IMR-90 (cell line): Measurements from ENCODE around the gene CDH12. TPM values are rescaled to one million over a fixed set of nuclear protein-coding genes. Genes with fewer than 3 reads are reported as not detected.

Experiments used
- ATAC-seq: fragments of 200-7000 bp; cut with Tn5 transposase; 2 replicates; pipeline ENCODE4 v1.9.1; 2020; ENCODE audit warnings: low read depth, mild to moderate bottlenecking, moderate library complexity
- BruUV-seq: library from RNA; stranded (reverse); fragments of 400-500 nt; replicated peaks from 2 replicates; lab custom pipeline; 2021; lab: Mats Ljungman, UMichigan
- CTCF ChIA-PET: fragments of 300-600 bp; formaldehyde crosslinking; extraction: SDS; loops from one replicate; lab custom pipeline; 2021; ENCODE audit warnings: antibody characterized with exemption; lab: Yijun Ruan, JAX
- POLR2A ChIA-PET: fragments of 300-600 bp; sonication (Branson Sonifier 250); formaldehyde crosslinking; loops from one replicate; lab custom pipeline; 2022; ENCODE audit warnings: antibody characterized with exemption; ENCODE audit not compliant: unreplicated experiment; lab: Charles Lee
- DNase-seq: peaks from one replicate; pipeline ENCODE4 v3.0.0; 2013
- H2AFZ ChIP-seq: replicated peaks from 2 replicates; pipeline ENCODE3; 2013; ENCODE audit warnings: low read length, mild to moderate bottlenecking; ENCODE audit not compliant: poor library complexity
- H2AK5ac ChIP-seq: 2 replicates; pipeline ENCODE4 v1.6.1; 2013; ENCODE audit warnings: low read depth, low read length, inconsistent platforms
- H2AK9ac ChIP-seq: replicated peaks from 2 replicates; pipeline ENCODE3; 2013; ENCODE audit warnings: mild to moderate bottlenecking, low read depth, low read length, moderate library complexity; ENCODE audit not compliant: poor library complexity
- H2BK120ac ChIP-seq: 2 replicates; pipeline ENCODE4 v1.6.1; 2013; ENCODE audit warnings: low read depth, low read length, inconsistent platforms
- H2BK15ac ChIP-seq: 3 replicates; pipeline ENCODE4 v1.6.1; 2013; ENCODE audit warnings: low read depth, low read length, inconsistent platforms
- H2BK20ac ChIP-seq: 2 replicates; pipeline ENCODE4 v1.6.1; 2013; ENCODE audit warnings: low read depth, mild to moderate bottlenecking, inconsistent platforms, low read length, moderate library complexity
- H2BK5ac ChIP-seq: 2 replicates; pipeline ENCODE4 v1.6.1; 2013; ENCODE audit warnings: mild to moderate bottlenecking, low read depth, low read length, inconsistent platforms; ENCODE audit not compliant: poor library complexity, severe bottlenecking
- H3K14ac ChIP-seq: replicated peaks from 2 replicates; pipeline ENCODE4 v1.6.1; 2013; ENCODE audit warnings: low read depth, low read length, inconsistent platforms
- H3K18ac ChIP-seq: 2 replicates; pipeline ENCODE4 v1.6.1; 2013; ENCODE audit warnings: low read depth, low read length, control low read depth
- H3K23ac ChIP-seq: 2 replicates; pipeline ENCODE4 v1.6.1; 2013; ENCODE audit warnings: low read depth, low read length, inconsistent platforms
- H3K27ac ChIP-seq: 2 replicates; pipeline ENCODE4 v1.5.1; 2013; ENCODE audit warnings: mild to moderate bottlenecking, control low read depth, low read length; ENCODE audit not compliant: insufficient read depth
- H3K27me3 ChIP-seq: 2 replicates; pipeline ENCODE4 v1.6.1; 2013; ENCODE audit warnings: low read length; ENCODE audit not compliant: control insufficient read depth, insufficient read depth
- H3K36me3 ChIP-seq: 2 replicates; pipeline ENCODE4 v1.6.1; 2013; ENCODE audit warnings: low read length, mixed read lengths; ENCODE audit not compliant: control insufficient read depth, insufficient read depth
- H3K4ac ChIP-seq: 2 replicates; pipeline ENCODE4 v1.6.1; 2013; ENCODE audit warnings: low read depth, low read length, inconsistent platforms
- H3K4me1 ChIP-seq: 2 replicates; pipeline ENCODE4 v1.6.1; 2013; ENCODE audit warnings: low read length, mixed read lengths; ENCODE audit not compliant: control insufficient read depth, insufficient read depth
- H3K4me2 ChIP-seq: 2 replicates; pipeline ENCODE4 v1.6.1; 2013; ENCODE audit warnings: low read depth, mild to moderate bottlenecking, control low read depth, low read length, moderate library complexity
- H3K4me3 ChIP-seq: 2 replicates; pipeline ENCODE4 v1.5.1; 2013; ENCODE audit warnings: low read depth, mild to moderate bottlenecking, control low read depth, low read length, moderate library complexity; ENCODE audit not compliant: insufficient read depth
- H3K56ac ChIP-seq: 2 replicates; pipeline ENCODE4 v1.6.1; 2013; ENCODE audit warnings: low read length, inconsistent platforms; ENCODE audit not compliant: insufficient read depth; ENCODE audit errors: extremely low read depth
- H3K79me1 ChIP-seq, 2 experiments: 2 replicates each; pipeline ENCODE4 v1.6.1; 2013; ENCODE audit warnings: low read length in 2 of 2, inconsistent platforms in 1 of 2, low read depth in 1 of 2
- H3K9ac ChIP-seq: 2 replicates; pipeline ENCODE4 v1.6.1; 2013; ENCODE audit warnings: low read depth, low read length, control low read depth
- H3K9me1 ChIP-seq: 2 replicates; pipeline ENCODE4 v1.6.1; 2013; ENCODE audit warnings: low read length, inconsistent platforms; ENCODE audit not compliant: insufficient read depth
- H3K9me3 ChIP-seq: 2 replicates; pipeline ENCODE4 v1.6.1; 2013; ENCODE audit warnings: low read length; ENCODE audit not compliant: control insufficient read depth, insufficient read depth
- H4K20me1 ChIP-seq: 2 replicates; pipeline ENCODE4 v1.6.1; 2013; ENCODE audit warnings: low read length, inconsistent platforms; ENCODE audit not compliant: insufficient read depth
- H4K5ac ChIP-seq: 2 replicates; pipeline ENCODE4 v1.6.1; 2013; ENCODE audit warnings: mild to moderate bottlenecking, low read depth, low read length, control low read depth
- H4K8ac ChIP-seq, 2 experiments: 2 replicates each; pipeline ENCODE4 v1.6.1; 2013; ENCODE audit warnings: low read depth in 2 of 2, low read length in 2 of 2, control low read depth in 1 of 2, inconsistent platforms in 1 of 2
- H4K91ac ChIP-seq: 2 replicates; pipeline ENCODE4 v1.6.1; 2013; ENCODE audit warnings: low read depth, low read length, inconsistent platforms; ENCODE audit not compliant: insufficient read depth
- FOS ChIP-seq: fragments of 150-350 bp; IDR thresholded peaks from 2 replicates; pipeline ENCODE4 v1.6.1; 2016; ENCODE audit warnings: low read depth, low read length
- POLR2A ChIP-seq: IDR thresholded peaks from 2 replicates; pipeline ENCODE4 v1.6.1; 2012; ENCODE audit warnings: mild to moderate bottlenecking, low read depth, low read length
- WGBS, 2 experiments: methylation state at CpG; one replicate each; pipeline versions ENCODE4 v1.1.5 to v1.1.7; 2013; ENCODE audit warnings: missing lambda C conversion rate in 2 of 2; ENCODE audit not compliant: insufficient read length in 1 of 2; ENCODE audit errors: extremely low coverage in 2 of 2; 5-methylcytosine and 5-hydroxymethylcytosine counted together
- dilution Hi-C: fragments of 300-500 bp; cut with HindIII; formaldehyde crosslinking; loops from one replicate; pipeline ENCODE4 v1.14.3; 2018; ENCODE audit warnings: low sequenced_read_pairs; ENCODE audit not compliant: unreplicated experiment
- in situ Hi-C: fragments of 300-500 bp; cut with MboI; formaldehyde crosslinking; loops from 3 replicates; pipeline ENCODE4 v1.14.3; 2019; ENCODE audit warnings: low sequenced_read_pairs, inconsistent platforms, mixed read lengths
- intact Hi-C: fragments of 100-400 bp; cut with micrococcal nuclease; formaldehyde crosslinking; loops from 2 replicates; pipeline ENCODE4 v1.10.0; 2022
- polyA plus RNA-seq, 3 experiments: library from polyadenylated mRNA; depleted of rRNA; stranded (reverse); fragments of >200 nt; gene quantifications; 2 replicates each; pipeline ENCODE4 v1.2.3, GENCODE V29; 2012; ENCODE audit warnings: low replicate concordance in 1 of 3
- total RNA-seq: library from RNA; depleted of rRNA; stranded (reverse); fragments of >200 nt; gene quantifications from 2 replicates; pipeline ENCODE4 v1.2.3, GENCODE V29; 2012
- TF ChIP-seq, protein P1 (sequence below): fragments of 150-350 bp; IDR thresholded peaks from 2 replicates; pipeline ENCODE4 v1.6.1; 2017; ENCODE audit warnings: mild to moderate bottlenecking, antibody characterized with exemption, low read length, low read depth
- TF ChIP-seq, protein P2 (sequence below): conservative IDR thresholded peaks from 2 replicates; pipeline ENCODE4 v1.5.1; 2012; ENCODE audit warnings: mild to moderate bottlenecking, low read depth, low read length, improper control_type of control experiment

Gene CDH12
- total and polyA plus RNA-seq, 2 of the 4 experiments (the other 2 are of a cell fraction), result not detected

DNA sequence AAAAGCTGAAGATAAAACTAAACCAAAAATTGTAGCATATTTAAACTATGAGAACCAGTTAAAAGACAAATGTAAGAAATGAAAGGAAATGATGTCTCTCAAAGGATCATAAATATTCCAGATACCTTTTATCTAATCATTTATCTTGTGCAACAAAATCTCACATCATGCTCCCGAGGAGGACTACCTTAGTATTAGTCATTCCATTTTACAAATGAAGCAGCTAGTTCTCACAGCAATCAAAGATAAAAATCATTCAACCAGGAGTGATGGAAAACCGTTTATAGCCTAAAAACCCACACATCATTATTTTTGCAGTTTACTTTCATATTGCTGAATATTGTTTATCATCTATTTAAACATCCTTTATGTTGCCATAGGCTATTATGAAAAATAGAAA lies 190.0 kb downstream of the CDH12 start:
- Histone ChIP-seq H2AK5ac (no peak overlapping the region), H3K4me3 (no peak overlapping the region), H4K5ac (no peak overlapping the region), H2BK5ac (no peak overlapping the region), H2AFZ (no peak overlapping the region), H3K9ac (no peak overlapping the region), H2BK20ac (no peak overlapping the region), H3K79me1 (no peaks in the 10 kb centered on the region), H2AK9ac (no peak overlapping the region), H2BK120ac (no peak overlapping the region), H3K9me3 (no peaks in the 10 kb centered on the region), H3K27ac (no peak overlapping the region), H4K20me1 (no peaks in the 10 kb centered on the region), H3K4me2 (no peak overlapping the region), H3K4me1 (no peaks in the 10 kb centered on the region), H2BK15ac (no peak overlapping the region), H3K23ac (no peak overlapping the region), H3K9me1 (no peaks in the 10 kb centered on the region), H4K91ac (no peak overlapping the region), H3K56ac (no peak overlapping the region), H3K36me3 (no peaks in the 10 kb centered on the region), H4K8ac (no peak overlapping the region), H3K27me3 (no peaks in the 10 kb centered on the region), H3K18ac (no peak overlapping the region), H3K14ac (no peak overlapping the region), H3K4ac (no peak overlapping the region)
- intact Hi-C loops, result loop anchor here (5.0 kb wide), 1 partner anchor 49 kb away; no protein-coding TSS in a partner anchor
- ATAC-seq (no peak), DNase-seq (no peak)
- POLR2A ChIA-PET, result no interaction called here
- CTCF ChIA-PET, result no interaction called here
- BruUV-seq, result no TSS peak
- TF ChIP-seq, protein P1, sequence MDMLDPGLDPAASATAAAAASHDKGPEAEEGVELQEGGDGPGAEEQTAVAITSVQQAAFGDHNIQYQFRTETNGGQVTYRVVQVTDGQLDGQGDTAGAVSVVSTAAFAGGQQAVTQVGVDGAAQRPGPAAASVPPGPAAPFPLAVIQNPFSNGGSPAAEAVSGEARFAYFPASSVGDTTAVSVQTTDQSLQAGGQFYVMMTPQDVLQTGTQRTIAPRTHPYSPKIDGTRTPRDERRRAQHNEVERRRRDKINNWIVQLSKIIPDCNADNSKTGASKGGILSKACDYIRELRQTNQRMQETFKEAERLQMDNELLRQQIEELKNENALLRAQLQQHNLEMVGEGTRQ, result no peak
- TF ChIP-seq, protein P2, sequence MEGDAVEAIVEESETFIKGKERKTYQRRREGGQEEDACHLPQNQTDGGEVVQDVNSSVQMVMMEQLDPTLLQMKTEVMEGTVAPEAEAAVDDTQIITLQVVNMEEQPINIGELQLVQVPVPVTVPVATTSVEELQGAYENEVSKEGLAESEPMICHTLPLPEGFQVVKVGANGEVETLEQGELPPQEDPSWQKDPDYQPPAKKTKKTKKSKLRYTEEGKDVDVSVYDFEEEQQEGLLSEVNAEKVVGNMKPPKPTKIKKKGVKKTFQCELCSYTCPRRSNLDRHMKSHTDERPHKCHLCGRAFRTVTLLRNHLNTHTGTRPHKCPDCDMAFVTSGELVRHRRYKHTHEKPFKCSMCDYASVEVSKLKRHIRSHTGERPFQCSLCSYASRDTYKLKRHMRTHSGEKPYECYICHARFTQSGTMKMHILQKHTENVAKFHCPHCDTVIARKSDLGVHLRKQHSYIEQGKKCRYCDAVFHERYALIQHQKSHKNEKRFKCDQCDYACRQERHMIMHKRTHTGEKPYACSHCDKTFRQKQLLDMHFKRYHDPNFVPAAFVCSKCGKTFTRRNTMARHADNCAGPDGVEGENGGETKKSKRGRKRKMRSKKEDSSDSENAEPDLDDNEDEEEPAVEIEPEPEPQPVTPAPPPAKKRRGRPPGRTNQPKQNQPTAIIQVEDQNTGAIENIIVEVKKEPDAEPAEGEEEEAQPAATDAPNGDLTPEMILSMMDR, result no peak
- TF ChIP-seq POLR2A (no peak), FOS (no peak)
- in situ Hi-C loops, result no loop called here
- WGBS, 2 experiments, result 20% methylated on average over 1 of the region's 2 CpGs; no CpG with 5 or more reads in 1 of the 2 experiments
- dilution Hi-C loops, result no loop called here
